GM10266 (cell line): ENCODE results near the gene SPACA4.

Experiments
- DNase-seq: peaks from one replicate; pipeline ENCODE4 v3.0.0; 2012; ENCODE audit errors: extremely low spot score
- CTCF ChIP-seq: IDR thresholded peaks from 2 replicates; pipeline ENCODE4 v1.5.1; 2012; ENCODE audit warnings: mild to moderate bottlenecking, low read depth; ENCODE audit not compliant: control insufficient read depth, insufficient read depth; ENCODE audit errors: missing control alignments

SPACA4 gene

GRCh38 chr19:48606463-48607358 lies at the start of gene SPACA4:
SPACA4 (plus strand) TSS chr19:48606742; CDS start chr19:48606979, 237 bp downstream.
- DNase-seq: no peak

GRCh38 chr19:48556825-48557224 lies 49.7 kb upstream of the SPACA4 start:
- TF ChIP-seq CTCF: no peak
- DNase-seq: no peak

More at GRCh38 chr19:48606463-48607358, at the start of gene SPACA4:
- TF ChIP-seq CTCF: no peak

- no peak for TF ChIP-seq CTCF
- no peak for DNase-seq
Measured at GRCh38 chr19:48558018-48558684, 48.4 kb upstream of the SPACA4 start.

GRCh38 chr19:48560095-48560530 lies 46.4 kb upstream of the SPACA4 start:
- DNase-seq: no peak
- TF ChIP-seq CTCF: no peak

GRCh38 chr19:48561412-48561811 lies 45.1 kb upstream of the SPACA4 start:
- no peak for DNase-seq
- TF ChIP-seq CTCF: no peak

- no peak for TF ChIP-seq CTCF
- DNase-seq: no peak
Measured at GRCh38 chr19:48565090-48565489, 41.5 kb upstream of the SPACA4 start.

- TF ChIP-seq CTCF: no peak
- DNase-seq: no peak
Measured at GRCh38 chr19:48568345-48568886, 38.1 kb upstream of the SPACA4 start.
